GM21526 (cell line): ENCODE results near the gene MAST1.
"Not testable (repeated sequence)": the region's sequence is repeated elsewhere in the genome, so short reads cannot be mapped to it uniquely, and the experiment has no call there.

Experiments
- ATAC-seq: cut with Tn5 transposase; IDR thresholded peaks from one replicate; pipeline ENCODE4 v1.9.1; 2021; ENCODE audit warnings: moderate library complexity; ENCODE audit not compliant: unreplicated experiment, low FRiP score

The MAST1 gene

DNA sequence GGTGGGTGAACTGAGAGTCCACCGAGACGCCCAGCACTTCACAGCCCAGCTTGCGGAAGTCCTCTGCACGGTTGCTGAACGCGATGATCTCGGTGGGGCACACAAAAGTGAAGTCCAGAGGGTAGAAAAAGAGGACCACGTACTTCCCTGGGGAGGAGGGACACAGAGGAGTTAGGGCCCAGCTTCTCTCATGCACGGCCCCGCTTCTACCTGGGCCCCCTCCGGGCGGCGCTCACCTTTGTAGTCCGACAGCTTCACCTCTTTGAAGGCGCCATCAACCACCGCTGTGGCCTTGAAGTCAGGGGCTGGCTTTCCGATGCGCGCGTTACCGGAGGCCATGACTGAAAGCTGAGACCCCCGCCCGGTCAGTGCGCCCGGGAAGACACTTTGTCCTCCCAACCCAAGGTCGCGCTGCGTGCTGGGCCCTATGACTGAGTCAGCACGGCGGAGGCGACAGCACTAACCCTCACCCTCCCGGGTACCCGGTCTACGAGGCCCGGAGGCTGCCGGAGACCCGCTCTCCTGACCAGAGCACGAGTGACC, 37.3 kb upstream of the MAST1 start:
- ATAC-seq, result no peak

DNA sequence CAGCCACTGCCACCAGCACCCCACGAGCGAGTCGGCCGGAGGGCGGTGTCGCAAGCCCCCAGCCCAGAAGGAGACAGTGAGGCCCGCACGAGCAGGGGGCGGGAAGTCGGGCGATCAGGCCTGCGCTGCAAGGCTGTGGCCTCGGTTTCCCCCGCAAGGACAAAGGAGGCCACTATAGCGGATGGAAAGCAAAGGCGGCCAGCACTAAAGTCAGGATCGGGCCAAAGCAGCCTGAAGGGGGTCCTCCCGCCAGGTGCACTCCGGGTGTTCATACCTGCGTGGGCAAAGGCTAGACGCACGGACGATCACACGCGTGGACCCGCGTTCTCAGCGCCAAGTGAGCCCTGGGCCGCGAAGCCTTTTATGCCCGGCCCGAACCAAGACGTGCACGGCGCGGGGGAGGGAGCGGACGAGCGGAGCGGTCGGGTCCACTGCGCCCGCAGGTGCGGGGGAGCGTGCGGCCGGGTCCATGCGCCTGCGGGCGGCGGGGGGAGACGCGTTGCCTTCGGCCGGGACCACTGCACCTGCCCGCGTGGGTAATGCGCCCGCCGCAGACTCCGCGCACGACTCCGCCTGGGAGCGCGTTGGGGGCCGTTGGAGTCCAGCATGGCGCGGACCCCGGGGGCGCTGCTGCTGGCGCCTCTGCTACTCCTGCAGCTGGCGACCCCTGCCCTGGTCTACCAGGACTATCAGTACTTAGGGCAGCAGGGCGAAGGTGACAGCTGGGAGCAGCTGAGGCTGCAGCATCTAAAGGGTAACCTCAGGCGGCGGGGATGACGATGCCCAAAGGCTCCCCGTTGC, 36.6 kb upstream of the MAST1 start, which contains the start of the genes PRDX2 and THSD8:
Gene PRDX2, minus strand, starts transcription at position 335 of the 801 bp plus-strand sequence. CDS start 539 bp downstream, outside the sequence.
Gene THSD8, plus strand, starts transcription at position 604 of the 801 bp plus-strand sequence. Its CDS starts 3 bp downstream, at position 607.
- ATAC-seq, result no peak

DNA sequence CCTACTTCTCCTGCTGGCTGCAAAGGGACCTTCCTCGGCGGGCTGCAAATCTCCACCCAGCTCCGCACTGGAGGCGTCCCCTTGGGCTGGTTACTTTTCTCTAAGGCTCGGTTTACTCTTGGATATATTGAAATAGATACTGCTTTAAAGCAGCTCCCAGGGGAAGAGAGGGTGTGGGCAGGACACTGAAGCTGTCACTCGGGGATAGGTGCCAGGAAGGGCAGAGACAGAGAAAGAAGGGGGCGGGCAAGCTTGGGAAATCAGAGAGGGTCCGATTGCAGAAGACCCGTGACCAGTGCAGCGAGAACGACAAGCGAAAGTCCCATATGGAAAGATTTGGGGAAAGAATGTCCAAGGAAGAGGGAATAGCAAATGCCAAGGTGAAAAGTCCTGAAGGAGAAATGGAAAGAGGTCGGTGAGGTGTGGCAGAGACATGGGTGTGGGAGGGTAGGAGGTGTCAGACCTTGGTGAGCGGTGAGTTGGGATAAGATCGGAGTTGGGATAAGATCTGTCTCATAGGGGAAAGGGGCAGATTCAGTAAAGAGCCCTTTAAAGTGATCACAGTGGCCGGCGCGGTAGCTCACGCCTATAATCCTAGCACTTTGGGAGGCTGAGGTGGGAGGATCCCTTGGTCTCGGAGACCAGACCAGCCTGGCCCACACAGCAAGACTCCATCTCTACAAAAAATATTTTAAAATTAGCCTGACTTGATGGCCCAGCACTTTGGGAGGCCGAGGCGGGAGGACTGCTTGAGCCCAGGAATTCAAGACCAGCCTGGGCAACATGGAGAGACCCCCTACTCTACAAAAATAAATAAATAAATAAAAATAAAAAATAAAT, 35.8 kb upstream of the MAST1 start:
- no peak for ATAC-seq

DNA sequence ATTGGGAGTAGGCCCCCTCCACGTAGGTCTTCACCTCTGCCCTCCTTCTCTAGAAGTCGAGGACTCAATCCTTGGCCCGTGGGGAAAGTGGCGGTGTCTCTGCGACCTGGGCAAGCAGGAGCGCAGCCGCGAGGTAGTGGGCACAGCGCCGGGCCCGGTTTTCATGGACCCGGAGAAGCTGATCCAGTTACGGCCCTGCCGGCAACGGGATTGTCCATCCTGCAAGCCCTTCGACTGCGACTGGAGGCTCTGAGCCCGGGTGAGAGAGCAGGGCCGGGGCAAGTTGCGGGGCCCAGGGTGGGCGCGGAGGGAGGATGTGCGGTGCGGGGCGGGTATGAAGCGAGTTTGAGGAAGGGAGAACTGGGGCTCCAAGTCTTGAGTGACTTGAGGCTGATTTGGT, 34.3 kb upstream of the MAST1 start:
- ATAC-seq, result no peak

DNA sequence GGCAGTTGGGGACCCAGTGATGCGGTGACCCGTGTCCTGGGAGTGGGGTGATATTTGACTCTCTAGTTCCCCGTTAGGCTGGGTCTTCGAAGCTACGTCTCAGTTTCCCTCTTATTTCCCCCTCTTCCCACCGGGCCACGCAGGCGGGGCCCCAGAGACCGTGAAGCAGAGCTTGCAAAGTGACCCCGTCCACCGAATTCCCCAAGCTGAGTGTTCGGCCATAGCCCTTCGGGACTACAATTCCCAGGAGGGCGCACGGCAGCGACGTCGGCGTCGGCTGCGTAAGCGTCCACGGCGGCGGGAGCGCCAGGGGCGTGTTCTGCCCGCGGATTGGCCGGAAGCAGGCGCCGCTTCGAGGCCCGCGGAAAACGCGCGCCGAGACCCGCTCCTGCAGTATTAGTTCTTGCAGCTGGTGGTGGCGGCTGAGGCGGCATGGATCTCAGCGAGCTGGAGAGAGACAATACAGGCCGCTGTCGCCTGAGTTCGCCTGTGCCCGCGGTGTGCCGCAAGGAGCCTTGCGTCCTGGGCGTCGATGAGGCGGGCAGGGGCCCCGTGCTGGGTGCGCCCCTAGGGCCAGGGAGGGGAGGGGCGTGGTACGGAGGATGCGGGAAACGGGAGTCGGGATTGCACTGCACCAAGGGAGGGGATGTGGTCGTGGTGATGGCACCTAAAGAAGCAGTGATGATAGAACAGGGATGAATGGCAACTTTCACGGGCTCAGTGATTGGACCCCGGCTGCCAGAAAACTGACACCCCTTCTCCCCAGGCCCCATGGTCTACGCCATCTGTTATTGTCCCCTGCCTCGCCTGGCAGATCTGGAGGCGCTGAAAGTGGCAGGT, 31.9 kb upstream of the MAST1 start, which contains the start of gene RNASEH2A:
Gene RNASEH2A, plus strand, starts transcription at position 343 of the 840 bp plus-strand sequence. Its CDS starts 90 bp downstream, at position 433.
- ATAC-seq, result no peak

DNA sequence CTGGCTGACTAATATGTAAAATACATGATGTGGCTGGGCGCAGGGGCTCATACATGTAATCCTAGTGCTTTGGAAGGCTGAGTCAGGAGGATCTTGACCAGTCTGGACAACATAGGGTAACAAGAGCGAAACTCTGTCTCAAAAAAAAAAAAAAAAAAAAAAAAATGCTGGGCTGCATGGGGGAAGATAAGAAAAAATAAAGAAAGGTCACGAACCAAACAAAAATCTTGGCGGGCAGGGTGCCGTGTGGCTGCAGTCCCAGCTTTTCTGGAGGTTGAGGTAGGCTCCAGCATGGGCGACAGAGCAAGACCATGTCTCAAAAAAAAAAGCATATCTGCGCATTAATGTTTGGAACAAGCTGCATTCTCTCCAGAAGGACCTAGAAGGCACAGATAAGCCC, 23.2 kb upstream of the MAST1 start:
- no peak for ATAC-seq

DNA sequence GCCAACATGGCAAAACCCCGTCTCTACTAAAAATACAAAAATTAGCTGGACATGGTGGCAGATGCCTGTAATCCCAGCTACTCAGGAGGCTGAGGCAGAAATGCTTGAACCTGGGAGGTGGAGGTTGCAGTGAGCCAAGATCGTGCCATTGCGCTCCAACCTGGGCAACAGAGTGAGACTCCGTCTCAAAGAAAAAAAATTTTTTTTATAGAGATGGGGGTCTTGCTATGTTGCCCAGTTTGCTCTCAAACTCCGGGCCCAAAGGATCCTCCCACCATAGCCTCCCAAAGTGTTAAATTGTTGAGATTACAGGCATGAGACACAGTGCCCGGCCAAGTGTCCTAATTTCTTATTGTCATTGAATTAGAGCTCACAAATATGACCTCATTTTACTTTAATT, 21.1 kb upstream of the MAST1 start:
- not testable (repeated sequence) for ATAC-seq

DNA sequence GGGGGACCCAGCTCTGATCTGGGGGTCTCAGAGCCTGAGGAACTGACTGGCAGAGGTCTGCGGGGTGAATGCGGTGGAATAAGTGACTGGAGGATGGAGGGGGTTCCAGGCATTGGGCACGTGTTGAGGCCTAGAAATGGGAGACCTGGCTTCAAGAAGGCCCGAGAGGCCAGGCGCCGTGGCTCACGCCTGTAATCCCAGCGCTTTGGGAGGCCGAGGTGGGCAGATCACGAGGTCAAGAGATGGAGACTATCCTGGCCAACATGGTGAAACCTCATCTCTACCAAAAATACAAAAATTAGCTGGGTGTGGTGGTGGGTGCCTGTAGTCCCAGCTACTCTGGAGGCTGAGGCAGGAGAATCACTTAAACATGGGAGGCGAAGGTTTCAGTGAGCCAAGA, 20.5 kb upstream of the MAST1 start:
- ATAC-seq, result not testable (repeated sequence)

DNA sequence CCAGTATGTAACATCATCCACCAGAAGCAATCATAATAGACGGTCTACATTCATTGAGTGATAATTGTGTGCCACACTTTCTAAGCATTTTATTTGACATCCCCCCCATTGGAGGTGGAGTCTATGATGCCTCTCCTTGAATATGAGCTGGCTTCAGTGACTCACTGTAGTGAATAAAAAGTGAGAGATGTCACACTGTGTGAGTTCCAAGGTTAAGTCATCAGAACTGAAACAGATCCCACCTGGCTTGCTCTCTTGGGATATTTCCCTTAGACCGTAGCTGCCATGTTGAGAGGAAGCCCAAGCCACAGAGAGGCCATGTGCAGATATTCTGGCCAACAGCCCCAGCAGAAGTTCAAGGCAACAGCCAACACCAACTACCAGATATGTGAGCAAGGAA, 16.6 kb upstream of the MAST1 start:
- ATAC-seq, result no peak

DNA sequence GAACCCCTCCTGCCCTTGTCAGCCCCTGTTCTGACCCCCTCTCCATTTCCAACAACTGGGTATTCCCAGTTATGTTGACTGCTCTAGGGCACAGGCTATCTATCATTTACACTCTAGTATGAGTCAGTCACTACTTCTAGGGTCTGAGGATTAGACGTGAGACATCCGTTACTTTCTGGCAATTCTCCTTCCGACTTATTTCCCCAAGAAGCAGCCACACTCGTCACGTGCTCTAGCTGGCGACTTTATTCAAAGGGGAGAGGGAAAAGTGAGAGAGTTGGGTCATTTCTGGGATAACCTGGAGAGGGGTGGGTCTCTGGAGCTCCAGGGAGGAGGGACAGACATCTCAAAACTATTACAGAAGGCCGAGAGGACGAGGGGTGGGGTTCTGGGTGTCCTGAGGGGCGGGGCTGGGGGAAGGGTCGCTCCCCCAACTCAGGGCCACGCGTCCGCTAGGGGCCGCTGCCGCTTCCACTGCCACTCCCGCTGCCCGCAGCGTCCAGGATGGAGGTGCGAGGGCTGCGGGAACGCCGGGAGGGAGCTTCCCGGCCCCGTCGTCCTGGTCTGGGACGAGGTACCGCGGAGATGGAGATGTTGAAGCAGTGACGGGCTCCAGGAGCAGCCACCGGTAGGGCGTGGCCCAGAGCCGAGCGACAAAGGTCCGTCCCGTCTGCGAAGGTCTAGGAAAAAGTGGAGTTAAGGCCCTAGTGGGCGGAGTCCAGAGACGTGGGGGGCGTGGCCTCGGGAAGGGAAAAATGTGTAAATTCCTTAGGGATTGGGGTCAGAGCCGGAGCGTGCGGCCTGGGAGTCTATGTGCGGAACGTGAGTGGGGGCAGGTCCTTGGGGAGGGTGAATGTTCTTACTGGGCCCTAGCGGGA, 12.8 kb upstream of the MAST1 start:
- ATAC-seq, result no peak

DNA sequence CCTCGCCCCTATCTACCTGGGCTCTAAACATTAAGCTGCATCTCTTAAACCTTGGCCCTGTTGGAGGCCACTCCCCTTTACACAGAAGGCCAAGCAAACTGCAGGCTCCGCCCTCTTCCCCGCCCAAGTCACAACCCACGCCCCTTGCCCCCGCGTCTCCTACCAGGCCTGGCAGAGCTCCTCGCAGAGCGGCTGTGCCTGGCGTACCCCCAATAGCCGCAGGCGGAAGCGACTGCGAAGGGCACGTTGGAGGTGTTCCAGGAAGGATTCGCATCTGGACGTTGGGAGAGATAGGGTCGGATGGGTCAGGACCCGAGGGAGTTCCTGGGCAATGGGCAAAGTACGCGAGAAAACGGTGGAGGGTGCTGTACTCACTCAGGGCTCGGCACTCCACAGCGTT, 9.8 kb upstream of the MAST1 start:
- no peak for ATAC-seq

DNA sequence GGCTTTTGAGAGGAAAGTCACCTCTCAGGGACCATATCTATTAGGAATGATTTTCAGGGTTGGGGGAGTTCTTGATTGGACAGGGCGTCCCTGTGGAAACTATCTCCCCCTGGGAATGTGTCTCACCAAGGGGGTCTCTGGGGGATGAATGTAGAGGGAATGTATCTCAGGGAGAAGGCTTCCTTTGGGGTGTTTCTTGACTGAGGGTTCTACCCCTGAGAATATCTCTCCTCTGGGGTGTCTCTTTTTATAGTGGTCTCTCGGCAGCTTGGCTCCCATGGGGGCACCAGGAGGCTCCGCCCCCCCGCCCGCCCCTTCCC, 4.9 kb upstream of the MAST1 start:
- no peak for ATAC-seq

DNA sequence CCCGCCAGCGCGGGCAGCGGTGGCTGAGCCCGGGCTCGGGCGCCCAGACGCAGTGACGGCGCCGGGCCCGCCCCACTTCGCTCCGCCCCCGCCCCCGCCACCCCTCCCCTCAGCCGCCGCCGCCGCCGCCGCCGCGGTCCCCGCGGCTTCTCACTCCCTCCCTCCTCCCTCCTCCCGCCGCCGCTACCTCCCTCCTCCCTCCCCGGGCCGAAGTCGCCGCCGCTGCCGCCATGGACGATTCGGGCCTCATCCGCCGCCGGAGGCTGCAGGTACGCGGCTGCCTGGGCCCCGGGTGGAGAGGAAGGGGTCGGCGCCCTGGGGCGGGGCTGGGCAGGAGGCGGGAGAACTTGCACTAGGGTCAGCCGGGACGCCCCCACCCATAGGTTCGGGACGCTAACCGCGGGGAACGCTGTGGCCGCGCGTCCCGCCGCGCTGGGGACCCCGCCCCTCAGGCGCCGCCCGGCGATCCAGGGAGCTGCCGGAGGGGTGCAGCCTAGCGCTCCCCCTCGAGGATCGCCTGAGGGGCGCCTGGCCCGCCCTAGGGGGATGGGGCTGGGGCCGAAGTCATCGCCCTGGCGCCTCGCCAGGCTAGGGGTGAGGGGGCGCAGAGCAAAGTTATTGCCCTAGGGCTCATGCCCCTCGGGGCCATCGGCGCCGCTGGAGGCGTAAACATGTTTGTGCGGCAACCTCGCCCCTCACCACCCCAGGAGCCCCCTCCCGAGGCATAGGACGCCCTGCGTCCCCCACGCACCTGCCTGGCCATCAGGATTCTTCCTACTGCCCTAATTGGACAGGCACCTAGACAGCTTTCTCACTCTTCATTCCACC, 4.4 kb upstream of the MAST1 start:
- ATAC-seq, result no peak

DNA sequence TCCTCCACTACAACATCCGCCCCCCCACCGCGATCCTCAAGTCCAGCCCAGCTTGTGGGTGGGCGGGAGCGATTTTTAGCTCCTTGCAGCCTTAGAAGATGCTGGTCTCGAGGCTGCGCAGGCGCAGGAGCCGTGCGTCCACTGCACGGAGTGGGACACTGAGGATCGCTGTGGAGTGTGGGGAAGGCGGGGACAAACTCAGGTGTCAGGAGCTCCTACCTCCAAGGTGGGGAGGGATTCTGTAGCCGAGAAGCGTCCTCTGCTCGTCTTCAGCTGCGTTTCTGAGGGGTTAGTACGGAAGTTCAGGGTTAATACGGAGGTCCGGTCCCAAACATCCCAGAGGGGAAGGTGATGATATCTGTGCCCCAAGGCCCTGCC, 3.8 kb upstream of the MAST1 start, which contains the start of gene RTBDN:
Gene RTBDN, minus strand, starts transcription at position 14 of the 378 bp plus-strand sequence. CDS start 4,600 bp downstream, outside the sequence.
- ATAC-seq, result no peak

DNA sequence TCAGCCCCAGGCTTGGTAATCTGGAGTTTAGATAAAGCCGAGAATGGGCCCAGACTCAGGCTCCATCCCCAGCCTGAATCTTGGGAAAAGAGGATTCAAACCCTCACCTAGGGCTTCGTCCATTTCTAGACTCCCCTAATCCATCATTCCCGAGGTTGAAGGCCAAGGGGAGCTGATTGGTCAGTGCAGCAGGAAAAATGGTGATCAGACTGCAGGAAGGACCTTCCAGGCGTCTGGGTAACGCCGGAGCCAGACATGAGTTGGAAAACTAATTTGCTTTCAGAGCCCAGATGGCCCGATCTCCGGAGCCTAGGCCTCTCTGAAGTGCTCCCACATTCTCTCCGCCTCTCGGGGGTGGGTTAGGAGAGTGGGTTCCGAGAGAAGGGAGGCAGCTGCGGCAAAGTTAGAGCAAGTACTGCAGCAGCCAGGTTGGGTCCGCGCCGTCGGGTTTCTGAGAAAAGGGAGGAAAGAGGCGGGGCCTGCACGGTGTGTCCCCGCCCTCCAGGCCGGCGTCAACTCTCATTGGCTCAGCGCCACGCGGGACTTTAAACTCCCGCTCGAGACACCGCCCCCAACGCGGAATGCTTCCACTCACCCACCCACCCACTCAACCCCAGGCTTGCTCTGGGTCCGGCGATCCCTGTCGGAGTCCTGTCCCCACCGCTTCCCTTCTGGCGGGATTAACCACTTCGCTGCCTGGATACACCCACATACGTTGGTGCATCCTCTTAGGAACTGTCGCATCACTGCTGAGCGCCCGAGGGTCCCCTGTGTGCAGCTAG, 3.1 kb upstream of the MAST1 start:
- no peak for ATAC-seq

DNA sequence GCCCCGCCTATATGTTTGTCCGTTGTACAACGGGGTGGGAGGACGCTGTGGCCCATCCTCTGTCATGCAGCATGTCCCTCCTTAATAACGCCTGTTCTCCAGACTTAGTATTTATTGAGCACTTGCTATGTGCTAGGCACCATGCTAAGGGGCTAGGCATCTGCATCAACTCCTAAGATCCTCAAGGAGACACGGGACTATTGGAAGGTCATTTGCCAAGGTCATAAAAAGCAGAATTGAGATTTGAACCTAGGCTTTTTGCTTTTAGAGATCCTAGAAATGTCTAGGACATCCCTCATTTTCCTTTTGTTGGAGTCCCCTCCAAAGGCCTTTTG, 1.8 kb upstream of the MAST1 start:
- no peak for ATAC-seq

DNA sequence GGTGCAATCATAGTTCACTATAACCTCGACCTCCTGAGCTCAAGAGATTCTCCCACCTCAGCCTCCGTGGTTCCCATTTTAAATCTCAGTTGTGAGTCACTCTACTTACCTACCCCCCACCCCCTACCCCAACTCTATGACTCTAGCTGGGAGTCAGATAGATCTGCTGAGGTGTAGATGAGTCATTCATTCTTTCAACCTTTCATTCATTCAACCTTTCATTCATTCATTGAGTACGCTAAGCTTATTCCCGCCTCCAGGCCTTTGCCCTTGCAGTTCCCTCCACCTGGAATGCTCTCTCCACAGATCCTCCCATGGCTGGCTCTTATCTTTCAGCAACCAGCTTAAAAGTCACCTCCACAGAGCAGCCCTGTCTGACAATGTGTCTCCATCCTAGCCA, 1.1 kb upstream of the MAST1 start:
- ATAC-seq, result no peak
